ENCODE measurements around the gene ESPNL.

Gene ESPNL

DNA sequence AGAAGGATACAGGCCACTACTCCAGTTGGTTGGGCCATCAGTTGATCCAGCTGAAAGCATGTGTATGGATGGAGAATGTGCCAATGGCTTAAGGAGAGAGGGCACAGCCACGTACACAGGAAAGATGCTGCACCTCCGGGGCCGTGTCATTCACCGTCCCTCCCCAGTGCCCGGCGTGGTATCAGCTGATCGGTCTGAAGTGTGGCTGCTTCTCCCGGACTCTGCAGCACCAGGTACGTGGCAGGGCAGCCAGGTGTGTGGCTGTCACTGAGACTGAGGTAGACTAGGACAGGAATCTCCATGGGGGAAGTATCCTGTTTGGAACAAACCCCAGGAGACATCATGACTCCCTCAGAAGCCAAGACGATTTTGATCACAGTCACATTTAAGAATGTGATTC, 54.4 kb downstream of the ESPNL start:
- H3K4ac ChIP-seq (ENCODE audit: low read depth, low read length): no peak overlapping the region
- no CpG with 5 or more reads among the region's 10 CpGs for WGBS (ENCODE audit: extremely low coverage, insufficient coverage, low lambda C conversion rate)
- no peak overlapping the region for H3K9ac ChIP-seq (ENCODE audit: low read length)
- H2BK120ac ChIP-seq (ENCODE audit: low read depth, low read length): no peak overlapping the region
- H3K79me2 ChIP-seq (ENCODE audit: control insufficient read depth, insufficient read depth, low read length): no peaks in the 10 kb centered on the region
- no peak overlapping the region for H4K5ac ChIP-seq (ENCODE audit: low read length)
- peaks cover 3% of the 10 kb centered on the region for H3K27me3 ChIP-seq (ENCODE audit: insufficient read depth, low read length, poor library complexity)
- H3K27ac ChIP-seq (ENCODE audit: low read depth, low read length): no peak overlapping the region
- H3K23ac ChIP-seq (ENCODE audit: low read length): no peak overlapping the region
- no peak overlapping the region for H2BK15ac ChIP-seq (replicated peaks; ENCODE audit: low read depth)
- no peaks in the 10 kb centered on the region for H3K79me1 ChIP-seq (ENCODE audit: low read length)
- H4K8ac ChIP-seq (ENCODE audit: low read depth, low read length): no peak overlapping the region
- H2BK5ac ChIP-seq (ENCODE audit: low read length): no peak overlapping the region
- no peak overlapping the region for H3K4me3 ChIP-seq (ENCODE audit: low read length)
- no peak for DNase-seq
- no peak overlapping the region for H2AK5ac ChIP-seq (ENCODE audit: low read length)
- H3K56ac ChIP-seq (ENCODE audit: low read length): no peak overlapping the region
- no peak overlapping the region for H3K4me2 ChIP-seq (ENCODE audit: low read length)
- no peaks in the 10 kb centered on the region for H3K36me3 ChIP-seq (ENCODE audit: control insufficient read depth, insufficient read depth, low read length)
- no peaks in the 10 kb centered on the region for H3K4me1 ChIP-seq (ENCODE audit: control insufficient read depth, low read depth, low read length)
- no peak overlapping the region for H3K18ac ChIP-seq (ENCODE audit: low read length)

GRCh38 chr2:238155051-238155760, 55.1 kb downstream of the ESPNL start:
- Histone ChIP-seq H3K79me1 (ENCODE audit: low read length) (no peaks in the 10 kb centered on the region), H2BK15ac (replicated peaks; ENCODE audit: low read depth) (no peak overlapping the region), H3K36me3 (ENCODE audit: control insufficient read depth, insufficient read depth, low read length) (no peaks in the 10 kb centered on the region), H3K23ac (ENCODE audit: low read length) (no peak overlapping the region), H3K4me1 (ENCODE audit: control insufficient read depth, low read depth, low read length) (no peaks in the 10 kb centered on the region), H2AK5ac (ENCODE audit: low read length) (no peak overlapping the region), H4K5ac (ENCODE audit: low read length) (no peak overlapping the region), H3K56ac (ENCODE audit: low read length) (no peak overlapping the region), H2BK120ac (ENCODE audit: low read depth, low read length) (no peak overlapping the region), H3K27me3 (ENCODE audit: insufficient read depth, low read length, poor library complexity) (peaks cover 3% of the 10 kb centered on the region), H4K8ac (ENCODE audit: low read depth, low read length) (no peak overlapping the region), H3K27ac (ENCODE audit: low read depth, low read length) (no peak overlapping the region), H3K18ac (ENCODE audit: low read length) (no peak overlapping the region), H2BK5ac (ENCODE audit: low read length) (no peak overlapping the region), H3K4ac (ENCODE audit: low read depth, low read length) (no peak overlapping the region), H3K9ac (ENCODE audit: low read length) (no peak overlapping the region), H3K79me2 (ENCODE audit: control insufficient read depth, insufficient read depth, low read length) (no peaks in the 10 kb centered on the region), H3K4me3 (ENCODE audit: low read length) (no peak overlapping the region), H3K4me2 (ENCODE audit: low read length) (no peak overlapping the region)
- DNase-seq: peak; percentile 52
- WGBS (ENCODE audit: extremely low coverage, insufficient coverage, low lambda C conversion rate): no CpG with 5 or more reads among the region's 19 CpGs

DNA sequence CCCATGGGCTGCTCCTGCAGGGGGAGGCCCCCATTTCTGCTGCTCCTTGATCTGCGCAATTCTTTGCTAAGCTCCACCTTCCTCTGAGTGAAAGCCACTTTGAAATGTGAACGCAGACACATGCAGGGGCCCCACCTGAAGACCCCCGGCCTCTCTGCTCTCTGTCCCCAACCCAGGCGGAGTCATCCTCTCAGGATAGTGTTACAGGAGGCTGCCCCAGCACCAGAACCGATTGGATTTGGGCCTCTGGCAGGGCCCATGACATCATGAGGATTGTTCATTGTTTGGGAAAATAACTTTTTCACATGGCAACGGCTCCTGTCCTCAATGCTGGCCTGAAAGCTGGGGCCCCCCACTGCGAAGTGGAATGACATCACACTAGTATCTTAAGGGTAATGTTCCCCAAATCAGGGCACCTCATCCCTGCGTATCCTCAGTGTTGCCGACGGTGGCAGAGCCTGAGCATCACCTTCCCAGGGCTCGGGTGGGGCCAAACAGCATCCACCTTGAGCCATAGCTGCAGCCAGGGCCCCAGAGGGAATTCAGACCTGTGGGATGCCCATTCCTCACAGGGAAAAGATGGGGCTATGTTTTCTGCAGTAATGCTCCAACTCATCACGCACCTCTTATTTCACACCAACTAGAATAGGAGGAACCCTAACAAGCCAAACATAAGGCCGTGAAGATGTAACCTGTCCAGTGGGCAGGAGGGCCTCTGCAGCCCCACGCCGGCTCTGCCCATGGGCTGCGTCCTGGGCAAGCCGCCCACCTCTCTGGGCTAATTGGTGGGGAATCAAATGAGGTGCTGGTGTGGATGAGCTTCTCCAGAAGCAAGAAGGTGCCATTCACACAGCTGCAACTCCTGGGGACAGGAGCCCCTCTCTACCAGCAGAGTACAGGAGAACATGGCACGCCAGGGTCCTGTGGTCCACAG, 55.9 kb downstream of the ESPNL start:
- Histone ChIP-seq H3K79me2 (ENCODE audit: control insufficient read depth, insufficient read depth, low read length) (no peaks in the 10 kb centered on the region), H3K9ac (ENCODE audit: low read length) (no peak overlapping the region), H3K27me3 (ENCODE audit: insufficient read depth, low read length, poor library complexity) (peaks cover 3% of the 10 kb centered on the region), H3K23ac (ENCODE audit: low read length) (no peak overlapping the region), H3K27ac (ENCODE audit: low read depth, low read length) (no peak overlapping the region), H2BK5ac (ENCODE audit: low read length) (no peak overlapping the region), H3K4ac (ENCODE audit: low read depth, low read length) (no peak overlapping the region), H3K56ac (ENCODE audit: low read length) (no peak overlapping the region), H3K36me3 (ENCODE audit: control insufficient read depth, insufficient read depth, low read length) (no peaks in the 10 kb centered on the region), H4K8ac (ENCODE audit: low read depth, low read length) (no peak overlapping the region), H3K18ac (ENCODE audit: low read length) (no peak overlapping the region), H2AK5ac (ENCODE audit: low read length) (no peak overlapping the region), H3K79me1 (ENCODE audit: low read length) (no peaks in the 10 kb centered on the region), H3K4me3 (ENCODE audit: low read length) (no peak overlapping the region), H3K4me2 (ENCODE audit: low read length) (no peak overlapping the region), H2BK120ac (ENCODE audit: low read depth, low read length) (no peak overlapping the region), H4K5ac (ENCODE audit: low read length) (no peak overlapping the region), H3K4me1 (ENCODE audit: control insufficient read depth, low read depth, low read length) (no peaks in the 10 kb centered on the region), H2BK15ac (replicated peaks; ENCODE audit: low read depth) (no peak overlapping the region)
- DNase-seq: no peak
- no CpG with 5 or more reads among the region's 18 CpGs for WGBS (ENCODE audit: extremely low coverage, insufficient coverage, low lambda C conversion rate)

DNA sequence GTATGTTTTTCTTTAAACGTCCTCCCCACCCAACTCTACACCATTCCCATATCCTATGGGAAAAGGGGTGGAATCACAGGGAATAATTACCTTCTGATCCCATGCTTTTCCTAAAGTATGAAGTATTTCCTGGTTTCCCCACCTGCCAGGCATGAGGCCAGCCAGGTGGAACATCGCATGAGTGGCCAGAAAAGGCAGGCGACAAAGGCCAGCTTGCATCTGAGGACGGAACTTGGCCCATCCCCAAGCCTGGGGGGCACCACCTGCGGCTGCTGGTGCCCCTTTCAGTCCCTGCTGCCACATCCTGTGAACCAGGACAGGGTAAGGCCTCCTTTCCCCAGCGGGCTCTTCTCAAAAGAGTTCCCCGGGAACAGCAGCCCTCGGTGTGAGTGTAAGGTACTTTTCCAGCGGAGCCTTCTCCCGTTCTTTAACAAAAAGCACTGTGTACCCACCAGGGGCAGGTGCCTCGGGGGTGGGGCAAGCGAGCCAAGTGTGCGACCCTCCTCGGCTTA, 57.4 kb downstream of the ESPNL start:
- no peaks in the 10 kb centered on the region for H3K4me1 ChIP-seq (ENCODE audit: control insufficient read depth, low read depth, low read length)
- no peak for DNase-seq
- H2BK120ac ChIP-seq (ENCODE audit: low read depth, low read length): no peak overlapping the region
- no peak overlapping the region for H4K5ac ChIP-seq (ENCODE audit: low read length)
- H3K79me1 ChIP-seq (ENCODE audit: low read length): no peaks in the 10 kb centered on the region
- H3K4me3 ChIP-seq (ENCODE audit: low read length): no peak overlapping the region
- no peak overlapping the region for H2AK5ac ChIP-seq (ENCODE audit: low read length)
- H3K23ac ChIP-seq (ENCODE audit: low read length): no peak overlapping the region
- no peak overlapping the region for H3K18ac ChIP-seq (ENCODE audit: low read length)
- H2BK5ac ChIP-seq (ENCODE audit: low read length): no peak overlapping the region
- no peaks in the 10 kb centered on the region for H3K36me3 ChIP-seq (ENCODE audit: control insufficient read depth, insufficient read depth, low read length)
- H3K27me3 ChIP-seq (ENCODE audit: insufficient read depth, low read length, poor library complexity): peaks cover 3% of the 10 kb centered on the region
- no peak overlapping the region for H3K9ac ChIP-seq (ENCODE audit: low read length)
- H3K79me2 ChIP-seq (ENCODE audit: control insufficient read depth, insufficient read depth, low read length): no peaks in the 10 kb centered on the region
- H3K4ac ChIP-seq (ENCODE audit: low read depth, low read length): no peak overlapping the region
- WGBS (ENCODE audit: extremely low coverage, insufficient coverage, low lambda C conversion rate): no CpG with 5 or more reads among the region's 14 CpGs
- H3K27ac ChIP-seq (ENCODE audit: low read depth, low read length): no peak overlapping the region
- no peak overlapping the region for H3K4me2 ChIP-seq (ENCODE audit: low read length)
- no peak overlapping the region for H3K56ac ChIP-seq (ENCODE audit: low read length)
- no peak overlapping the region for H2BK15ac ChIP-seq (replicated peaks; ENCODE audit: low read depth)
- no peak overlapping the region for H4K8ac ChIP-seq (ENCODE audit: low read depth, low read length)

DNA sequence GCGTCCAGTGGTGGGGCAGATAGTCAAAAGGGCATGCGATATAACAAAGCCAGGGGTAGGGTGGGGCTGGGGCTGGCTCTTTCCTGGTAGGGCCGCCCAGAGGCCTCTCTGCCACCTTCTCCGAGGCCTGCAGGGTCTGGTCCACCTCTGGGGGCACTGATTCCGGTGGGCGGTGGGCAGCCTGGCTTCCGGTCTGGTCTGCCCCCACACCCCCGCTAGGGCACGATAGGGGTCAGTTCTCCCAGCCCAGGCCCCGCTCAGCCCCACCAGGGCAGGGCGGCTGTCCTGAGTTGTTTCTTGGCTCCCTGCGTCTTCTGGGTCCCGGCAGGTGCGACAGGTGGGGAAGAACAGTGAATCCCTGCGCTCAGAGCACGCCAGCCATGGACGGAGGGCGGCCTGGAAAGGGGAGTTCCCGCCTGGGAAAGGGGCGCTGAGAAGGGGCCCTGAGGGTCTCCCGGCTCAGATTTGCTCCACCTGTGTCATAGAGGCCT, 57.9 kb downstream of the ESPNL start:
- no peak overlapping the region for H4K8ac ChIP-seq (ENCODE audit: low read depth, low read length)
- H3K4me3 ChIP-seq (ENCODE audit: low read length): no peak overlapping the region
- H3K9ac ChIP-seq (ENCODE audit: low read length): no peak overlapping the region

More for the DNA sequence above, 57.9 kb downstream of the ESPNL start:
- no CpG with 5 or more reads among the region's 21 CpGs for WGBS (ENCODE audit: extremely low coverage, insufficient coverage, low lambda C conversion rate)
- H3K79me2 ChIP-seq (ENCODE audit: control insufficient read depth, insufficient read depth, low read length): no peaks in the 10 kb centered on the region
- no peak overlapping the region for H2AK5ac ChIP-seq (ENCODE audit: low read length)
- H3K79me1 ChIP-seq (ENCODE audit: low read length): no peaks in the 10 kb centered on the region
- no peaks in the 10 kb centered on the region for H3K4me1 ChIP-seq (ENCODE audit: control insufficient read depth, low read depth, low read length)
- no peak overlapping the region for H3K18ac ChIP-seq (ENCODE audit: low read length)
- no peak overlapping the region for H3K27ac ChIP-seq (ENCODE audit: low read depth, low read length)
- no peak overlapping the region for H2BK15ac ChIP-seq (replicated peaks; ENCODE audit: low read depth)
- H3K56ac ChIP-seq (ENCODE audit: low read length): no peak overlapping the region
- no peak overlapping the region for H2BK120ac ChIP-seq (ENCODE audit: low read depth, low read length)
- no peak overlapping the region for H3K4ac ChIP-seq (ENCODE audit: low read depth, low read length)
- DNase-seq: no peak
- H2BK5ac ChIP-seq (ENCODE audit: low read length): no peak overlapping the region
- H3K23ac ChIP-seq (ENCODE audit: low read length): no peak overlapping the region
- no peak overlapping the region for H3K4me2 ChIP-seq (ENCODE audit: low read length)
- no peak overlapping the region for H4K5ac ChIP-seq (ENCODE audit: low read length)
- peaks cover 3% of the 10 kb centered on the region for H3K27me3 ChIP-seq (ENCODE audit: insufficient read depth, low read length, poor library complexity)
- no peaks in the 10 kb centered on the region for H3K36me3 ChIP-seq (ENCODE audit: control insufficient read depth, insufficient read depth, low read length)

Data from mesendoderm (in vitro differentiated cells).